K562 (cell line): ENCODE data around the gene TRAF3. TPM values are rescaled to one million over a fixed set of nuclear protein-coding genes. Genes with fewer than 3 reads are reported as not detected.

ENCODE experiments used
- BHLHE40 ChIP-seq: IDR thresholded peaks from 2 replicates; pipeline ENCODE4 v1.6.1; 2011; ENCODE audit warnings: low read length, improper control_type of control experiment
- C11orf30 ChIP-seq: fragments of 450-650 bp; IDR thresholded peaks from 2 replicates; pipeline ENCODE4 v1.6.1; 2016; ENCODE audit warnings: low read depth, mild to moderate bottlenecking
- E2F6 ChIP-seq, 2 experiments: IDR thresholded peaks; 2 replicates each; pipeline ENCODE4 v1.6.1; 2011; ENCODE audit warnings: borderline replicate concordance in 1 of 2, control low read depth in 1 of 2, low read depth in 1 of 2, low read length in 1 of 2, mild to moderate bottlenecking in 1 of 2, mixed read lengths in 1 of 2, moderate library complexity in 1 of 2; ENCODE audit not compliant: insufficient read depth in 1 of 2, insufficient read length in 1 of 2, poor library complexity in 1 of 2, severe bottlenecking in 1 of 2; ENCODE audit errors: extremely low read depth in 1 of 2
- HDAC8 ChIP-seq: fragments of 450-650 bp; IDR thresholded peaks from 2 replicates; pipeline ENCODE4 v1.6.1; 2016; ENCODE audit warnings: mild to moderate bottlenecking, missing genetic modification characterization, moderate library complexity, missing compliant biosample characterization
- HIVEP1 ChIP-seq: fragments of 250-450 bp; sonication (Bioruptor Pico); IDR thresholded peaks from 2 replicates; pipeline ENCODE4 v1.4.0; 2020; ENCODE audit warnings: mild to moderate bottlenecking
- HMG20A ChIP-seq: fragments of 450-650 bp; formaldehyde crosslinking; conservative IDR thresholded peaks from 2 replicates; pipeline ENCODE4 v1.4.0; 2020; ENCODE audit warnings: mild to moderate bottlenecking, mixed read lengths
- NR2C2 ChIP-seq, 2 experiments: fragments of 200-800 bp in 1 of 2; sonication (Bioruptor generic) in 1 of 2; sonication (generic) in 1 of 2; formaldehyde crosslinking in 1 of 2; IDR thresholded peaks; 2 replicates each; pipeline versions ENCODE4 v1.6.1 to v1.8.0; 2016 to 2022; ENCODE audit warnings: mild to moderate bottlenecking in 1 of 2, missing compliant biosample characterization in 1 of 2, missing genetic modification characterization in 1 of 2, missing genetic modification reagents in 1 of 2
- PHF21A ChIP-seq: fragments of 450-650 bp; IDR thresholded peaks from 2 replicates; pipeline ENCODE4 v1.6.1; 2017; ENCODE audit warnings: low read depth, borderline replicate concordance
- SMAD3 ChIP-seq: fragments of 450-650 bp; formaldehyde crosslinking; conservative IDR thresholded peaks from 2 replicates; pipeline ENCODE4 v1.4.0; 2020; ENCODE audit warnings: mild to moderate bottlenecking
- SMARCA5 ChIP-seq: fragments of 450-650 bp; IDR thresholded peaks from 2 replicates; pipeline ENCODE4 v1.6.1; 2016
- SNAPC5 ChIP-seq: fragments of 250-450 bp; sonication (Bioruptor Pico); IDR thresholded peaks from 2 replicates; pipeline ENCODE4 v1.8.0; 2021; ENCODE audit warnings: moderate library complexity, mild to moderate bottlenecking, inconsistent platforms
- TCF7 ChIP-seq: sonication (generic); IDR thresholded peaks from 2 replicates; pipeline ENCODE4 v1.6.1; 2016; ENCODE audit warnings: antibody characterized with exemption, borderline replicate concordance
- USF1 ChIP-seq: sonication (generic); formaldehyde crosslinking; IDR thresholded peaks from 2 replicates; pipeline ENCODE4 v1.9.0; 2022; ENCODE audit warnings: mild to moderate bottlenecking, missing genetic modification reagents
- ZBTB2 ChIP-seq: fragments of 450-650 bp; IDR thresholded peaks from 2 replicates; pipeline ENCODE4 v1.6.1; 2016; ENCODE audit warnings: antibody characterized with exemption
- ZBTB34 ChIP-seq: fragments of 250-450 bp; sonication (Bioruptor Pico); IDR thresholded peaks from 2 replicates; pipeline ENCODE4 v1.8.0; 2021; ENCODE audit warnings: mild to moderate bottlenecking, moderate library complexity
- ZBTB7A ChIP-seq: IDR thresholded peaks from 2 replicates; pipeline ENCODE4 v1.6.1; 2011; ENCODE audit warnings: low read depth, mild to moderate bottlenecking, low read length, moderate library complexity, borderline replicate concordance; ENCODE audit not compliant: control insufficient read depth
- ZFX ChIP-seq: sonication (generic); formaldehyde crosslinking; IDR thresholded peaks from 2 replicates; pipeline ENCODE4 v1.8.0; 2022; ENCODE audit warnings: mild to moderate bottlenecking, missing genetic modification reagents, moderate library complexity
- ZNF316 ChIP-seq: fragments of 450-650 bp; IDR thresholded peaks from 2 replicates; pipeline ENCODE4 v1.6.1; 2016
- ZNF398 ChIP-seq: fragments of 250-450 bp; sonication (Bioruptor Pico); IDR thresholded peaks from 2 replicates; pipeline ENCODE4 v1.8.0; 2021; ENCODE audit warnings: moderate library complexity, mild to moderate bottlenecking, inconsistent platforms
- ZNF785 ChIP-seq: fragments of 250-450 bp; sonication (Bioruptor Pico); IDR thresholded peaks from 2 replicates; pipeline ENCODE4 v1.4.0; 2020; ENCODE audit warnings: mild to moderate bottlenecking
- polyA plus RNA-seq, 8 experiments: library from polyadenylated mRNA; depleted of rRNA in 4 of 8; stranded (reverse) in 5 of 8; unstranded in 3 of 8; fragments of >200 nt; fragmentation: Nextera tagmentation in 2 of 8; fragmentation: Illumina TruSeq in 1 of 8; extraction: Ambion mirVana in 2 of 8; extraction: Trizol in 1 of 8; gene quantifications; 2 replicates each; pipeline versions ENCODE4 v1.2.1 to v1.2.3, GENCODE V29; 2011 to 2014; ENCODE audit warnings: inconsistent platforms in 1 of 8, missing spikeins in 1 of 8
- total RNA-seq, 7 experiments: library from RNA; depleted of rRNA in 6 of 7; stranded (reverse); fragments of >200 nt in 6 of 7; fragmentation: Illumina TruSeq in 2 of 7; extraction: Trizol in 2 of 7; gene quantifications; 2 replicates each; pipeline versions ENCODE4 v1.2.1 to v1.2.3, GENCODE V29; 2011 to 2021; ENCODE audit warnings: low replicate concordance in 1 of 7

TRAF3 gene
- total and polyA plus RNA-seq, 9 of the 15 experiments (the other 6 are each of a cell fraction or from before 2014, with no cell fraction given) = 0.52 to 21.3 (median 9.9) TPM

GRCh38 chr14:102930753-102931579 is 153.7 kb downstream of the TRAF3 start (continued):
- no peak for TF ChIP-seq SNAPC5 (CRISPR knock-in tag)
- peak; percentile 50; the same call in 1 of the 2 replicates for TF ChIP-seq ZFX (CRISPR knock-in tag)
- TF ChIP-seq HIVEP1 (CRISPR knock-in tag) = no peak
- TF ChIP-seq HMG20A (CRISPR knock-in tag) = no peak
- TF ChIP-seq NR2C2 (CRISPR knock-in tag; IDR thresholded peaks at IDR 0.05) = no peak
- no peak for TF ChIP-seq NR2C2 (tag; IDR thresholded peaks at IDR 0.05)
- TF ChIP-seq PHF21A = no peak
- TF ChIP-seq BHLHE40 = peak; percentile 76
- no peak for TF ChIP-seq HDAC8 (tag)
- TF ChIP-seq ZNF316 = no peak
- no peak for TF ChIP-seq ZNF785 (CRISPR knock-in tag)
- no peak for TF ChIP-seq ZBTB34 (CRISPR knock-in tag)
- no peak for TF ChIP-seq TCF7
- TF ChIP-seq SMARCA5 = no peak
- TF ChIP-seq ZNF398 (CRISPR knock-in tag) = no peak
- no peak for TF ChIP-seq SMAD3
- peak in 1 of 2 experiments; percentile 36 for TF ChIP-seq E2F6 (IDR thresholded peaks at IDR 0.05; ENCODE audit: borderline replicate concordance in 1 of 2, extremely low read depth in 1 of 2, insufficient read depth in 1 of 2, insufficient read length in 1 of 2, low read depth in 1 of 2, low read length in 1 of 2, poor library complexity in 1 of 2, severe bottlenecking in 1 of 2)
- TF ChIP-seq ZBTB7A = no peak
- TF ChIP-seq USF1 (CRISPR knock-in tag) = peak; percentile 76
- no peak for TF ChIP-seq ZBTB2
- TF ChIP-seq C11orf30 = no peak
